Ovary (tissue), 9 donors: ENCODE data around the gene ESRP2. TPM values are rescaled to one million over a fixed set of nuclear protein-coding genes. Genes with fewer than 3 reads are reported as not detected.

ENCODE experiments used
- DNase-seq, 5 donors: peaks; one replicate each; pipeline ENCODE4 v3.0.0-alpha.2; 2019 to 2020
- H3K27ac ChIP-seq, 2 donors: fragments of 200-600 bp; one replicate each; pipeline versions ENCODE4 v1.5.1 to v1.8.0; 2019 to 2022
- H3K27me3 ChIP-seq: fragments of 200-600 bp; one replicate; pipeline ENCODE4 v1.8.0; 2022
- H3K36me3 ChIP-seq: fragments of 200-600 bp; sonication (generic); one replicate; pipeline ENCODE4 v1.5.1; 2019
- H3K4me1 ChIP-seq: one replicate; pipeline ENCODE4 v1.8.1; 2013; ENCODE audit warnings: mild to moderate bottlenecking, moderate library complexity; ENCODE audit not compliant: insufficient read depth
- H3K4me3 ChIP-seq: fragments of 200-600 bp; sonication (generic); one replicate; pipeline ENCODE4 v1.5.1; 2017
- H3K9me3 ChIP-seq, 2 donors: fragments of 200-600 bp in 1 of 2; sonication (generic) in 1 of 2; one replicate each; pipeline versions ENCODE4 v1.5.1 to v1.8.1; 2013 to 2019; ENCODE audit warnings: mild to moderate bottlenecking in 1 of 2, moderate library complexity in 1 of 2
- CTCF ChIP-seq, 3 donors: fragments of 450-650 bp in 2 of 3; fragments of 200-600 bp in 1 of 3; IDR thresholded peaks; one replicate each; pipeline versions ENCODE4 v1.5.1 to v1.8.0; 2016 to 2022; ENCODE audit warnings: antibody characterized with exemption in 3 of 3, mild to moderate bottlenecking in 1 of 3
- EP300 ChIP-seq: sonication (generic); formaldehyde crosslinking; IDR thresholded peaks from one replicate; pipeline ENCODE4 v1.6.1; 2017; ENCODE audit warnings: antibody characterized with exemption
- POLR2A ChIP-seq: fragments of 450-650 bp; IDR thresholded peaks from one replicate; pipeline ENCODE4 v1.6.1; 2017; ENCODE audit warnings: antibody characterized with exemption, mild to moderate bottlenecking, moderate library complexity
- WGBS, 3 donors: extraction: QIAGEN DNeasy Blood & Tissue Kit in 1 of 3; methylation state at CpG; one replicate each; pipeline versions ENCODE4 v1.1.5 to v1.1.7; 2013 to 2017; 5-methylcytosine and 5-hydroxymethylcytosine counted together
- intact Hi-C, 4 donors: fragments of 100-400 bp; cut with DNase I; formaldehyde crosslinking; loops; one replicate each; pipeline versions ENCODE4 v1.11.0 to v1.15.1; 2022 to 2023
- polyA plus RNA-seq, 2 donors: library from polyadenylated mRNA; stranded (reverse); fragments of 200-250 nt in 1 of 2; fragments of 350-450 nt in 1 of 2; fragmentation: Illumina TruSeq in 1 of 2; extraction: RNeasy Lipid Tissue Mini Kit (QIAGEN cat#74804) in 1 of 2; gene quantifications; one replicate each; pipeline ENCODE4 v1.2.3, GENCODE V29; 2013 to 2014
- total RNA-seq, 7 donors: library from RNA; depleted of rRNA in 2 of 7; stranded (reverse); fragments of >200 nt in 2 of 7; fragmentation: NEBNext Ultra II Directional in 3 of 7; extraction: Animal tissue kit (Norgen Biotek cat#: 25700) in 3 of 7; gene quantifications; one replicate each; pipeline versions ENCODE4 v1.1.0 to v1.2.4, GENCODE V29; 2016 to 2023
- donor health status: DM: no; HTN: no; CAD: no; lungs with moderate emphysema.
- donor health status: DM: no; HTN: no; CAD: no.
- donor health status: Bipolar disorder and iron deficiency.
- donor health status: DM: yes; HTN: yes; CAD: no.
- donor health status: DM: no; HTN: no; CAD: no.
- donor health status: DM: yes; HTN: yes; CAD: no.

Gene ESRP2
- total and polyA plus RNA-seq, 9 donors: 0.17 to 13.8 (median 1.5) TPM

GRCh38 chr16:68263559-68264127 lies 27.7 kb upstream of the ESRP2 start:
- intact Hi-C loops: loop anchor here (5.0 kb wide), 1 partner anchor 64 kb away; no protein-coding TSS in a partner anchor
- Histone ChIP-seq H3K9me3 (no peaks in the 10 kb centered on the region), H3K27me3 (no peaks in the 10 kb centered on the region), H3K36me3 (no peaks in the 10 kb centered on the region), H3K4me3 (peak overlapping the region; percentile 75), H3K27ac (peak overlapping the region; percentile 49 to 57), H3K4me1 (no peaks in the 10 kb centered on the region)
- no peak for DNase-seq
- TF ChIP-seq CTCF (IDR thresholded peaks at IDR 0.05) (peak in 1 of 3 donors; percentile 20), EP300 (no peak), POLR2A (no peak)
- WGBS, 3 donors: 33 to 38% (median 37%) methylated on average over 11 of the region's 11 CpGs

GRCh38 chr16:68259007-68259825 lies 23.3 kb upstream of the ESRP2 start:
- TF ChIP-seq EP300: no peak
- no peak overlapping the region for H3K4me3 ChIP-seq
- DNase-seq: no peak
- H3K36me3 ChIP-seq: no peaks in the 10 kb centered on the region
- WGBS, 3 donors: 85 to 90% (median 86%) methylated on average over 24 to 27 of the region's 27 CpGs
- no peaks in the 10 kb centered on the region for H3K4me1 ChIP-seq
- H3K27me3 ChIP-seq: no peaks in the 10 kb centered on the region
- no peak overlapping the region for H3K27ac ChIP-seq
- H3K9me3 ChIP-seq: no peaks in the 10 kb centered on the region
- intact Hi-C loops: no loop called here

GRCh38 chr16:68257906-68258800 lies 22.2 kb upstream of the ESRP2 start:
- TF ChIP-seq CTCF (IDR thresholded peaks at IDR 0.05) (no peak), POLR2A (no peak), EP300 (no peak)
- Histone ChIP-seq H3K27ac (no peak overlapping the region), H3K27me3 (no peaks in the 10 kb centered on the region), H3K9me3 (no peaks in the 10 kb centered on the region), H3K4me1 (no peaks in the 10 kb centered on the region), H3K4me3 (no peak overlapping the region), H3K36me3 (no peaks in the 10 kb centered on the region)
- intact Hi-C loops: no loop called here
- WGBS, 3 donors: 58 to 63% (median 63%) methylated on average over 13 of the region's 13 CpGs
- DNase-seq: no peak

- Histone ChIP-seq H3K36me3 (no peaks in the 10 kb centered on the region), H3K4me3 (no peak overlapping the region), H3K27me3 (no peaks in the 10 kb centered on the region), H3K9me3 (no peaks in the 10 kb centered on the region), H3K27ac (no peak overlapping the region), H3K4me1 (no peaks in the 10 kb centered on the region)
- intact Hi-C loops: no loop called here
- no peak for TF ChIP-seq POLR2A
- TF ChIP-seq CTCF (IDR thresholded peaks at IDR 0.05): no peak
- TF ChIP-seq EP300: no peak
- no peak for DNase-seq
- WGBS, 3 donors: 81 to 85% (median 84%) methylated on average over 6 of the region's 6 CpGs
Measured at GRCh38 chr16:68257251-68257905, 21.5 kb upstream of the ESRP2 start.
